B cell (primary cell): ENCODE data around the gene RIT2. TPM values are rescaled to one million over a fixed set of nuclear protein-coding genes. Genes with fewer than 3 reads are reported as not detected.

Source experiments
- ATAC-seq: fragments of 200-7000 bp; cut with Tn5 transposase; one replicate; pipeline ENCODE4 v1.10.0; 2021; ENCODE audit warnings: low read depth, mild to moderate bottlenecking, moderate number of reproducible peaks, moderate library complexity
- CTCF ChIA-PET: fragments of 350-600 bp; sonication (Branson Sonifier 250); formaldehyde crosslinking; loops from one replicate; lab custom pipeline; 2021; ENCODE audit warnings: antibody characterized with exemption, inconsistent platforms; lab: Charles Lee
- POLR2A ChIA-PET: fragments of 350-600 bp; sonication (Branson Sonifier 250); formaldehyde crosslinking; loops from one replicate; lab custom pipeline; 2021; ENCODE audit warnings: antibody characterized with exemption; lab: Charles Lee
- DNase-seq: peaks from one replicate; pipeline ENCODE4 v3.0.0; 2013
- H2AFZ ChIP-seq: 2 replicates; pipeline ENCODE4 v1.6.1; 2012; ENCODE audit warnings: mild to moderate bottlenecking, low read depth, low read length; ENCODE audit not compliant: insufficient read depth, poor library complexity, severe bottlenecking
- H3K27ac ChIP-seq, 2 donors: 1 replicate in 1 of 2; 2 replicates in 1 of 2; pipeline ENCODE4 v1.5.1; 2012 to 2013; ENCODE audit warnings: low read length in 2 of 2, mild to moderate bottlenecking in 2 of 2, moderate library complexity in 1 of 2
- H3K27me3 ChIP-seq, 4 experiments: fragments of 200-600 bp in 1 of 4; sonication (generic) in 1 of 4; replicated peaks in 1 of 4; 1 replicate in 2 of 4; 2 replicates in 2 of 4; pipeline versions ENCODE4 v1.6.1 to v1.7.0; 2013 to 2016; ENCODE audit warnings: low read length in 3 of 4, mild to moderate bottlenecking in 2 of 4, mixed read lengths in 1 of 4, moderate library complexity in 1 of 4; ENCODE audit not compliant: insufficient read depth in 4 of 4, control insufficient read depth in 3 of 4; ENCODE audit errors: control extremely low read depth in 1 of 4
- H3K36me3 ChIP-seq, 2 experiments: replicated peaks in 1 of 2; 1 replicate in 1 of 2; 2 replicates in 1 of 2; pipeline versions ENCODE4 v1.6.1 to v1.7.1; 2013; ENCODE audit warnings: low read length in 1 of 2; ENCODE audit not compliant: insufficient read depth in 2 of 2, control insufficient read depth in 1 of 2; ENCODE audit errors: control extremely low read depth in 1 of 2, extremely low read depth in 1 of 2
- H3K4me1 ChIP-seq, 2 donors: fragments of 200-600 bp in 1 of 2; sonication (generic) in 1 of 2; 1 replicate in 1 of 2; 2 replicates in 1 of 2; pipeline versions ENCODE4 v1.5.1 to v1.6.1; 2013 to 2017; ENCODE audit warnings: low read length in 2 of 2; ENCODE audit not compliant: control insufficient read depth in 2 of 2, insufficient read depth in 2 of 2
- H3K4me2 ChIP-seq: replicated peaks from 2 replicates; pipeline ENCODE3; 2012; ENCODE audit warnings: mild to moderate bottlenecking, low read depth, low read length; ENCODE audit not compliant: poor library complexity, severe bottlenecking
- H3K4me3 ChIP-seq, 5 experiments: fragments of 200-600 bp in 1 of 5; sonication (generic) in 1 of 5; 1 replicate in 3 of 5; 2 replicates in 2 of 5; pipeline versions ENCODE4 v1.5.1 to v1.7.0; 2011 to 2016; ENCODE audit warnings: low read length in 4 of 5, mild to moderate bottlenecking in 4 of 5, low read depth in 2 of 5, control low read depth in 1 of 5, moderate library complexity in 1 of 5; ENCODE audit not compliant: insufficient read depth in 1 of 5; ENCODE audit errors: control extremely low read depth in 1 of 5, extremely low read depth in 1 of 5
- H3K79me2 ChIP-seq: fragments of 200-600 bp; sonication (generic); one replicate; pipeline ENCODE4 v1.6.0; 2016; ENCODE audit warnings: low read length; ENCODE audit not compliant: control insufficient read depth, insufficient read depth
- H3K9ac ChIP-seq: fragments of 200-600 bp; sonication (generic); 2 replicates; pipeline ENCODE4 v1.6.1; 2017; ENCODE audit warnings: mild to moderate bottlenecking, low read length, moderate library complexity
- H3K9me3 ChIP-seq, 3 donors: one replicate each; pipeline versions ENCODE4 v1.6.1 to v1.7.1; 2013; ENCODE audit warnings: low read length in 2 of 3; ENCODE audit not compliant: control insufficient read depth in 2 of 3, insufficient read depth in 1 of 3; ENCODE audit errors: control extremely low read depth in 1 of 3
- H4K20me1 ChIP-seq: 2 replicates; pipeline ENCODE4 v1.6.0; 2012; ENCODE audit warnings: mild to moderate bottlenecking, low read length; ENCODE audit not compliant: insufficient read depth, control insufficient read depth, poor library complexity, severe bottlenecking
- H3K27ac Mint-ChIP-seq: one replicate; pipeline ENCODE4 v1.8.0; 2021; ENCODE audit warnings: mixed read lengths
- H3K27me3 Mint-ChIP-seq: one replicate; pipeline ENCODE4 v1.8.0; 2021; ENCODE audit warnings: mixed read lengths
- H3K4me1 Mint-ChIP-seq: one replicate; pipeline ENCODE4 v1.8.0; 2021; ENCODE audit warnings: mixed read lengths
- H3K4me3 Mint-ChIP-seq: one replicate; pipeline ENCODE4 v1.8.0; 2021; ENCODE audit warnings: mixed read lengths
- H3K9me3 Mint-ChIP-seq: one replicate; pipeline ENCODE4 v1.8.0; 2022; ENCODE audit warnings: mixed read lengths; ENCODE audit not compliant: insufficient read depth
- EZH2 ChIP-seq: IDR thresholded peaks from 2 replicates; pipeline ENCODE4 v1.6.1; 2012; ENCODE audit warnings: borderline replicate concordance, low read depth, mild to moderate bottlenecking, moderate library complexity, low read length; ENCODE audit not compliant: insufficient read depth, poor library complexity, severe bottlenecking
- WGBS: methylation state at CpG from one replicate; pipeline ENCODE4 v1.1.5; 2013; ENCODE audit warnings: missing lambda C conversion rate; ENCODE audit not compliant: insufficient coverage; 5-methylcytosine and 5-hydroxymethylcytosine counted together
- intact Hi-C: fragments of 100-400 bp; cut with micrococcal nuclease; formaldehyde crosslinking; loops from one replicate; pipeline ENCODE4 v1.10.0; 2022
- polyA plus RNA-seq: library from polyadenylated mRNA; depleted of rRNA; stranded (reverse); fragments of >200 nt; gene quantifications from 2 replicates; pipeline ENCODE4 v1.2.3, GENCODE V29; 2012
- total RNA-seq, 2 donors: library from RNA; stranded (reverse); fragments of 120-200 nt in 1 of 2; gene quantifications; 1 replicate in 1 of 2; 2 replicates in 1 of 2; pipeline versions ENCODE4 v1.2.3 to v1.2.4, GENCODE V29; 2013 to 2022
- TF ChIP-seq, protein P1 (sequence below): fragments of 200-600 bp; IDR thresholded peaks from one replicate; pipeline ENCODE4 v1.8.0; 2022; ENCODE audit warnings: antibody characterized with exemption, mild to moderate bottlenecking

The RIT2 gene
- total and polyA plus RNA-seq, 2 donors (not counting 1 experiment from before 2014, with no cell fraction given), result not detected

DNA sequence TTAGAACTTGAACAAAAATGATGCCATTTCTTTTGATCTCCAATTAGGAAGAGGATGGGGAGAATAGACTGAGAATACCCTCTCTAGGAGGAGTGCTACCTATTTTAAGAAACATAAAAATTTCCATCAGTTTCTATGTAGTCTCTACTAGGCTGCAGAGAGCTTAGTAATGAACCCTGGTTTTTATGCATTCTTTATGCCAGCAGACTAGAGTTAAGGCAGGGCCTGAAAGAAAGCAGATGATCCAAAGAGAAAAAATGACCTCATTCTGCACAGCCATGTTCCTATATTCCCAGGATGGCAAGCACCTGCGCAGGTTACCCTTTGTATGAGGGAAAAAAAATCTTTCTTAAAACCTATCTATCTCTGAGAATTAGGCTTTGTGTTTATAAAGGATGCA is 254.9 kb downstream of the RIT2 start:
- H3K4me3 ChIP-seq, result no peak overlapping the region
- no CpG with 5 or more reads among the region's 1 CpG for WGBS
- DNase-seq (no peak), ATAC-seq (no peak)
- Mint-ChIP-seq H3K4me3 (no peak overlapping the region), H3K4me1 (no peaks in the 10 kb centered on the region), H3K27me3 (no peaks in the 10 kb centered on the region), H3K27ac (no peak overlapping the region), H3K9me3 (no peaks in the 10 kb centered on the region)
- no peaks in the 10 kb centered on the region for H3K79me2 ChIP-seq
- H3K4me2 ChIP-seq, result no peak overlapping the region
- no peak overlapping the region for H3K27ac ChIP-seq
- no peak overlapping the region for H2AFZ ChIP-seq
- no peaks in the 10 kb centered on the region for H3K4me1 ChIP-seq
- ChIA-PET CTCF (no interaction called here), POLR2A (no interaction called here)
- intact Hi-C loops, result no loop called here
- no peaks in the 10 kb centered on the region for H3K27me3 ChIP-seq
- no peaks in the 10 kb centered on the region for H4K20me1 ChIP-seq
- no peak overlapping the region for H3K9ac ChIP-seq
- no peaks in the 10 kb centered on the region for H3K36me3 ChIP-seq
- TF ChIP-seq, protein P1, sequence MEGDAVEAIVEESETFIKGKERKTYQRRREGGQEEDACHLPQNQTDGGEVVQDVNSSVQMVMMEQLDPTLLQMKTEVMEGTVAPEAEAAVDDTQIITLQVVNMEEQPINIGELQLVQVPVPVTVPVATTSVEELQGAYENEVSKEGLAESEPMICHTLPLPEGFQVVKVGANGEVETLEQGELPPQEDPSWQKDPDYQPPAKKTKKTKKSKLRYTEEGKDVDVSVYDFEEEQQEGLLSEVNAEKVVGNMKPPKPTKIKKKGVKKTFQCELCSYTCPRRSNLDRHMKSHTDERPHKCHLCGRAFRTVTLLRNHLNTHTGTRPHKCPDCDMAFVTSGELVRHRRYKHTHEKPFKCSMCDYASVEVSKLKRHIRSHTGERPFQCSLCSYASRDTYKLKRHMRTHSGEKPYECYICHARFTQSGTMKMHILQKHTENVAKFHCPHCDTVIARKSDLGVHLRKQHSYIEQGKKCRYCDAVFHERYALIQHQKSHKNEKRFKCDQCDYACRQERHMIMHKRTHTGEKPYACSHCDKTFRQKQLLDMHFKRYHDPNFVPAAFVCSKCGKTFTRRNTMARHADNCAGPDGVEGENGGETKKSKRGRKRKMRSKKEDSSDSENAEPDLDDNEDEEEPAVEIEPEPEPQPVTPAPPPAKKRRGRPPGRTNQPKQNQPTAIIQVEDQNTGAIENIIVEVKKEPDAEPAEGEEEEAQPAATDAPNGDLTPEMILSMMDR, result no peak
- no peak for TF ChIP-seq EZH2
- peaks cover 0 to 2% (median 0%) of the 10 kb centered on the region in 3 donors for H3K9me3 ChIP-seq

DNA sequence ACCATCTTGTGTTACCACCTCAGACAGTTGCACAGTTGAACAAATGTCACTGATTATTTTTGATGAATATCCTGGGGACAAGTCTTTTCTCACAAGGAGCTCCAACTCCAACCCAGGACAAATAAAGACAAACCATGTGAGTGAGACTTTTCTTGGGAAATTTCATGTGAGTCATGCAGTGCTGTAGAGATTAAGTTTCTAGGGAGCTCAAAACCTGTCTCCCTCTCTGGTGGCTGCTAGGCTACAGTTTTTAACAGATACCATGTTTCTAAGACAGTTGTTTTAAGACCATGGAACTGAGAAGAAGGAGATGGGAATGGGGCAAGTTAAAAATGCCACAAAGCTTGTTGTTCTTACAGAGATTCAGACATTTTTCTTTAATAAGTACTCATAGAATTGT is 255.5 kb downstream of the RIT2 start:
- H3K9ac ChIP-seq, result no peak overlapping the region
- no peaks in the 10 kb centered on the region for H3K79me2 ChIP-seq
- TF ChIP-seq EZH2, result no peak
- TF ChIP-seq, protein P1, result no peak
- no peaks in the 10 kb centered on the region for H3K36me3 ChIP-seq
- no peaks in the 10 kb centered on the region for H3K27me3 Mint-ChIP-seq
- no peaks in the 10 kb centered on the region for H3K9me3 Mint-ChIP-seq
- H3K9me3 ChIP-seq, result peaks cover 0 to 2% (median 0%) of the 10 kb centered on the region in 3 donors
- H3K4me1 ChIP-seq, result no peaks in the 10 kb centered on the region
- H3K27me3 ChIP-seq, result no peaks in the 10 kb centered on the region
- ATAC-seq (no peak), DNase-seq (no peak)
- H2AFZ ChIP-seq, result no peak overlapping the region
- no peak overlapping the region for H3K27ac ChIP-seq
- H3K4me1 Mint-ChIP-seq, result no peaks in the 10 kb centered on the region
- POLR2A ChIA-PET, result no interaction called here
- no peak overlapping the region for H3K4me2 ChIP-seq
- H4K20me1 ChIP-seq, result no peaks in the 10 kb centered on the region
- no peak overlapping the region for H3K4me3 ChIP-seq
- H3K4me3 Mint-ChIP-seq, result no peak overlapping the region
- no peak overlapping the region for H3K27ac Mint-ChIP-seq
- CTCF ChIA-PET, result no interaction called here
- intact Hi-C loops, result no loop called here
